CD4-positive, alpha-beta T cell treated with Interleukin-21 for 1 hour (primary cell): Measurements from ENCODE around the gene AAMP.

Experiments
- DNase-seq: peaks from one replicate; pipeline ENCODE4 v3.0.0-alpha.2; 2020

AAMP gene

GRCh38 chr2:218257390-218257981 is 12.5 kb downstream of the AAMP start:
- peak; percentile 79 for DNase-seq

GRCh38 chr2:218256612-218257350 is 13.2 kb downstream of the AAMP start:
- no peak for DNase-seq

- DNase-seq, result no peak
Observed at GRCh38 chr2:218255446-218255845, 14.5 kb downstream of the AAMP start.

- DNase-seq, result no peak
Observed at GRCh38 chr2:218253232-218253625, 16.7 kb downstream of the AAMP start.

DNA sequence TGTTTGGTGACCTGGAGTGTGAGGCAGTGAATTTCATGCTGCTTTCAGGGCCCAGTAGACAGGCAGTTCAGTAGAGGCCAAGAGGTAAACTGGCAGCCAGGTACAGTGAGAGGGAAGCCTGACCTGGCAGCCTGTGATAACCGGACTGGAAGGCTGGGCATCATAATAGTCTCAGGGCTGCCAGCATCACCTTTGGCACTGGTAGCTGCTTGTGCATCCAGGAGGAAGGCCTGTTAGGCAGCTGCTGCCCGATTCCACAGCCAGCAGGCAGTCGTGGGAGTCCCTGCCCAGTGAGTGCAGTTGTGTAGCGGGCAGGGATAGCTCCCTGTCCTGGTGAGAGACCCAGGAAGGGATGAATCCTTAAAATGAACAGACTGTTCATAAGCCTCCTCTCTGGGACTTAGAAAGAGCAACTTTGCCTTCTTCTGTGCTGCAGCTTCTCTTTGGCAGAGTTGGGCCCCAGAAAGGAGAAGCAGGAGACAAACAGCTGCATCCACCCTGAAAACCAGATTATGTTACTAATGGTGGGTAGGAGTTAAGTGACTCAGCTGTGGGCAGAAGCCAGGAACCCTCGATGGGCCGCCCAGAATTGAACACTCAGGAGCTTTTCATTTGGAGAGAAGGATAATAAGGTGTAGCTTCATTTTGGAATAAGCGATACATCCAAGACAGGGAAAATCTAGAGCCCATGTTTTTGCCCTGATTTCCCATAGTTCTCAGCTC is 17.3 kb downstream of the AAMP start:
- no peak for DNase-seq

GRCh38 chr2:218249691-218250090 is 20.2 kb downstream of the AAMP start:
- DNase-seq, result no peak

DNA sequence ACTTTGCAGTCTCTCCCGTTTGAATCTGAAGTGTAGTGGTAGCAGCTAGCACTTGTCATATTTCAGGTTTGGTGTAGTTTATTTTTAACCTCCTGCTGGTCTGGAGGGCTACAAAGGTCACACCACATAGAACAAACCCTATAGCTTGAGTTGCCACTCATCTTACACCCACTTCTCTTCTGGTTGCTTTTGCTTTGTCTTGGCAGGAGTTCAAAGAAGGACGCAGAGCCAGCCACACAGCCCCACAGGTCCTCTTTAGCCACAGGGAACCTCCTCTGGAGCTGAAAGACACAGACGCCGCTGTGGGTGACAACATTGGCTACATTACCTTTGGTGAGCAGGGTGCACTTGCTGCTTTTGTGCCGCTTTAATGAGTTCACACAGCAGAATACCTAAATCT is 24.7 kb downstream of the AAMP start:
- DNase-seq, result no peak

DNA sequence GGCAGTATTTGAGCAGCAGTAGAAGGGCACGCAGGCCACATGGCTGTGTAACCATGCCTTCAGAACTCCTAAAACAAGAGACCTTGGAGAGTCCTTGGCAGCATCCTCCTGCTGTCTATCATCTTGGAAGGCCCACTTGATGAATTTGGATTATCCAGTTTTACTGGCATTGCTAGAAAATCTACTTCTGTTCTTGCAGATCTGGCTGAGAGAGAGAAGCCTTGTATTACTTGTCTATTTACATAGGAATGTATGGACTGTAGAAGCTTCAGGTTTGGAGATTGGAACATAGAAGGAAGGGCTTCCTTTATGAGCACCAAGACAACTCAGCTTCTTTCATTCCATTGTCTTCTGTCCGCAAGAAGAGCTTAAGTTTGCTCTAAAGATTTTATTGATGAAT is 25.3 kb downstream of the AAMP start:
- no peak for DNase-seq

- DNase-seq, result no peak
Observed at GRCh38 chr2:218244204-218244603, 25.7 kb downstream of the AAMP start.

DNA sequence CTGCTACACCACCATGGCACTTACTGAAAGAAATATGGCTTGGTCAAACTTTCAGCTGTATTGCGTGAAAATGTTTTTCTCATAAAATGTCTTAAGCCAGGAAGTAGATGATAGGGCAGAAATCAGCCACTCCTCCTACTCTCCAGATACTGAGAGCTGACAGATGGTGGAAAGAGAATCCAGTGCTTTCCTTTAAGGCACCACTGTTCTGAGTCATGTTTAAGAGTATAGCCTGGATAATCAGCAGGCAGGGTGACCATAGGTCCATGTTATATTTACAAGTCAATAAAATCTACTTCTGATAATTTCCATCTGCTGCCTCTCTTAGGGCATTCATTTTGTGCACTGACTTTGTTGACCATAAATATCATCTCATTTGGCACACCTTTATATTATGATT is 31.1 kb downstream of the AAMP start:
- no peak for DNase-seq

DNA sequence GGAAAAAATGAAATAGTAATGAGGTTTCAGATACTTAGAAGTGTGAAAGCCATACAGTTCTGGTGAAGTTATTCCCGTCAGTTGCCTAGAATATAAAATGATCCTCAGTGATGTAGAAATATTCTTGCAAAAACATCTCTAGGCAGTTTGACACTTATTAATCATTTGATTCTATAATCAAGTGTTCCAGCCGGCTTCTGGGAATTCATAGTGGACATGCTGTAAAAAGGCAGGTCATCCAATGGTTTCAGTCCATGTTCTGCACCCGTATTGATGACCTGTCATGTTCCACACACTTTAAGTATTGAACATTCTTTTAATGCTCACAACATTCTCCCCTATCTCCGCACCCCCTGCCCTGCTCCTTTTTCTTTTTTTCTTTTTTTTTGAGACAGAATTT is 33.1 kb downstream of the AAMP start:
- no peak for DNase-seq

GRCh38 chr2:218235017-218235416 is 34.9 kb downstream of the AAMP start:
- no peak for DNase-seq

DNA sequence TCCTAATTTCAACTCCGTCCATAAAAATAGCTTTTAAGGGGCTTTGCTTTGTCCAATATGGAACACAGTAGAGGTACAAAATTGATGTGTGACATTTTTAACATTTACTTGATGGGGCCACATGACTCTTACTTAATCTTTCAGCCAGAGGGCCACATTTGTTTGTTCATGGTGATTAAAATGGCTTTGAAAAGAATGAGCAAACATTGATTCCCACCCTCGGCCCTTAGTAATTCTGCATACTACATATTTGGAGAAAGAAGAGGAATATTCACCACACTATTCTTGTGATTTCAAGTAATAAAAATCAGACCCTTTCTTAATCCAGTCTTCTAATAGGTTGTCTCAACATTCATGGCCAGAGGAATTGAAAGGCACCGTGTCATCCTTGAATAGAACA is 35.4 kb downstream of the AAMP start:
- no peak for DNase-seq

DNA sequence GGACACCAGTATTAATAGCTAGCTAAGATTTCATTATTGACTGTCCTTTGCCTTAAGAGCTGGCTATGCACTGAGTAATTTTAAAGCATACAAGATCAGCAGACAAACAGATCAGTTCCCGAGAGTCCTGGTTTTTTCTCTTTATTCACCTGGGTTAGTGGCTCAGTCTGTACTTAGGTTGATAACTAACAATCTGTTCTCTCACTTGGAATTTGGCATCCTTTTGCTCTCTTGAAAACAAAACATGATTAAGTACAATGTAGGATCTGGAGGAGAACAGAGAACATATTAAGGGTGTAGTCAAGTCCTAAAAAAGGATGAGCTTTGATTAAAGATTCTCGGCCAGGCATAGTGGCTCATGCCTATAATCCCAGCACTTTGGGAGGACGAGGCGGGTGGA is 36.4 kb downstream of the AAMP start:
- DNase-seq, result no peak

DNA sequence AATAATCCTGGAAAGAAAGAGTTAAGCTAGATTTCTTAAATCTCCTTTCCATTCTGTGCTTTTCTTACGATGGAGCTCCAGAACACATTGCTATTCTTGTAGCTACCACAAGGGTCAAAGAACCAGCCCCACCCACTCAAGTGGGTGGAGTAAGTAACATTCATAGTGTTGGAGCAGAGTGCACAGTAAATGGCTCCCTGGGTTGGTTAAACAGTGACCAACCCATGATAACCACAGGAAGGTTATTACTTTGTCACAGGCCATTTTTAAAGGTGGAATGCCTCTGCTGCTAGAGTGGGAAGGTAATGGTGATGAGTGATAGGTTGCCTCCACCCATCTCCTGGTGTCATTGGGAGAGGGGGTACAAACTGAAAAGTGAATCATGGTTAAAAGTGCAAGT is 39.1 kb downstream of the AAMP start:
- peak; percentile 54 for DNase-seq

DNA sequence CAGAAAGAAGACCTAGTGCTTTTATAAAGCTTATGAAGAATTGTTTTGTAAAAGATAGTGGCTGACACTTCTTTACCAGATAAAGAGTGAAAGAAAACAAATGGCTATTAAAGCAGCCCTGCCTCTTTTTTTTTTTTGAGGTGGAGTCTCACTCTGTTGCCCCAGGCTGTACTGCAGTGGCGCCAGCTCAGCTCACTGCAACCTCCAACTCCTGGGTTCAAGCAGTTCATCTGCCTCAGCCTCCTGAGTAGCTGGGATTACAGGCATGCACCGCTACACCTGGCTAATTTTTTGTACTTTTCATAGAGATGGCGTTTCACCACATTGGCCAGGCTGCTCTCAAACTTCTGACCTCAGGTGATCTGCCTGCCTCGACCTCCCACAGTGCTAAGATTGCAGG is 40.1 kb downstream of the AAMP start:
- no peak for DNase-seq

GRCh38 chr2:218229239-218229638 is 40.7 kb downstream of the AAMP start:
- DNase-seq, result peak; percentile 69

- no peak for DNase-seq
Observed at GRCh38 chr2:218228366-218229090, 41.4 kb downstream of the AAMP start.

DNA sequence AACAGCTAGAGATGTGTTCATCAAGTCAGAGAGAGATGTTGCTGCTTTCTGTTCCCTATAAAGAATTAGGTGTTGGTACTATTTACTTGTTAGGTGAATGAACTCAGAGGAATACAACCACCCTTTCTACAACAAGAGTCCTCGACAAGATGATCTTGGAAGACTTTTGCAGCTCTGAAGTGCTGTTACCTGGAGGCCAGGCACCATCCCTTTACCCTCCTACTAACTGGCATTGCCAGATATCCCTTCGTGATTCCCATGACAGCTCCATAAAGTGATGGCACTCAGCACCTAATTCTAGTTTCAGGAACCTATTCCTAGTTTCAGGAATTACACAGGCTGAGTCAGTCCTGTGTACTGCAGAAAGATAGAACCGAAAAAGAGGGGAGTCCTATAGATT is 43.0 kb downstream of the AAMP start:
- no peak for DNase-seq

- DNase-seq, result no peak
Observed at GRCh38 chr2:218224186-218224585, 45.8 kb downstream of the AAMP start.

DNA sequence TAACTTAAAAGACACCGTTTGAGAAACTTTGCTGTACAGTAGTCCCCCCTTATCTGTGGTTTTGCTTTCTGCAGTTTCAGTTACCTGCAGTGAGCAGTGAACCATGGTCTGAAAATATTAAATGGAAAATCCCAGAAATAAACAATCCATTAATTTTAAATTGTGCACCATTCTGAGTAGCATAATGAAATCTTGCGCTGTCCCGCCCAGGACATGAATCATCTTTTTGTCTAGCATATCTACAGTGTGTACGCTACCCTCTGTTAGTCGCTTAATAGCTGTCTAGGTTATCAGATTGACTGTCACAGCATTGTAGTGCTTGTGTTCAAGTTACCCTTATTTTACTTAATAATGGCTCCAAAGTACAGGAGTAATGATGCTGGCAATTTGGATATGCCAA is 46.9 kb downstream of the AAMP start:
- DNase-seq, result peak; percentile 28

DNA sequence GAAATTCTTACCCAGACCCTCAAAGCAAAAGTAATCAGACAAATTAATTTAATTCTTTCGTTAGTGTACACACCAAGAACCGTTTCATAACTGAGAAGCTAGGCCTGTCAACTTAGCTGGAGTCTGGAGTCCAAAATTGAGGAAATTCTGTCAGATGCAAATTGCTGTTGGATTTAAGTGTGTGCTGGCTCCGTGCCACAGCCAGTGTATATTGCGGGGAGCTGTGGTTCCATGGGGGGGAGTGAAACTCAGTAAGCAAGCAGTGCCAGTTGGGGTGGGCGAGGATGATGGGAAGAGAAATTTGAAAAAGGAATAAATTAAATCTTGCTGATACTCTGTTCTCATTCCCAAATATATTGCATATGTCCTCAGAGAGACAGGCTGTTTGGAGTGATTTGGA is 48.9 kb downstream of the AAMP start:
- no peak for DNase-seq

DNA sequence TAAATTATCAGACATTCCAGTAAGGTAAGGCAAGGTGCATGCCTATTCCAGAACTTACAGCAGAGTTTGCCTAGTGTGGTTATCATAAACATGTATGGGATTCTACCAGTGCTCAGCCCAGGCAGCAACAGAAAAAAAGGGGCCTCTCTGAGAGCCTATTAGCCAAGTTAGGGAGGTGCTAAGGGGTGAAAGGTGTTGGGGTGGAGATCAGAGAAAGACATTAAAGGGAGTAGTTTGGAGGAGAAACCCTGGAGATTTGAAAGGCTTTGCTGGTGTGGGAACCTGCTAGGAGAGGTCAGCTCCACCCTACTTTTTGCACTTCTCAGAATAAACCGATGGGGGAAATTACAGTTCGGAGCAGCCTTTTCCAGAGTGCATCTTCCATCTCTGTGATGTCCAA is 50.0 kb downstream of the AAMP start:
- peak; percentile 35 for DNase-seq
